Esophagus muscularis mucosa (tissue), 4 donors: ENCODE results near the gene PRDM16.

Experiments
- EP300 ChIP-seq: sonication (generic); formaldehyde crosslinking; IDR thresholded peaks from one replicate; pipeline ENCODE4 v1.6.1; 2017; ENCODE audit warnings: antibody characterized with exemption
- POLR2A ChIP-seq: fragments of 450-650 bp; IDR thresholded peaks from one replicate; pipeline ENCODE4 v1.6.1; 2017; ENCODE audit warnings: antibody characterized with exemption, moderate library complexity, mild to moderate bottlenecking, low read depth
- POLR2AphosphoS5 ChIP-seq, 2 donors: sonication (generic); formaldehyde crosslinking; IDR thresholded peaks; one replicate each; pipeline ENCODE4 v1.6.1; 2017; ENCODE audit warnings: antibody characterized with exemption in 2 of 2
- TF ChIP-seq, protein P1 (sequence below), 3 experiments: fragments of 200-600 bp in 2 of 3; fragments of 450-650 bp in 1 of 3; sonication (generic) in 2 of 3; IDR thresholded peaks; one replicate each; pipeline ENCODE4 v1.5.1; 2017 to 2019; ENCODE audit warnings: antibody characterized with exemption in 3 of 3, mild to moderate bottlenecking in 2 of 3, moderate library complexity in 1 of 3

DNA sequence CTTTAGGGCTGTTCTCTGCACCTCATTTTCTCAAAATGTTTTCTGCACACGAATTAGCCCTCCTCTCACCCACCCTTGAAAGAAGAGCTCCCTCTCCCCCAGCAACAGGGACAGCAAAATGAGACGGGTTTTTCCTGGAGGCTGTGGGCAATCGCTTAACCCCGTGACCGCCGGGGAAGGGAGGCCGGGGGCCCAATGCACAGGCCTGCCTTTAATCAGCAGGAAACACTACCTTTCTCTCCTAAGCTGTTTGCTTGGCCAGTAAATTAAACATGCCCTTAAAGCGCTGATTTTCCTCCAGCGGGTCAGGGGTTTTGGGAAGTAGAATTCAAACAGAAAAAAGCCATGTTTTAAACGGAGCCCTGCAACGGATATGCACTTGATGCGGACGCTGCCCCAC, 114.4 kb downstream of the PRDM16 start:
- TF ChIP-seq, protein P1, sequence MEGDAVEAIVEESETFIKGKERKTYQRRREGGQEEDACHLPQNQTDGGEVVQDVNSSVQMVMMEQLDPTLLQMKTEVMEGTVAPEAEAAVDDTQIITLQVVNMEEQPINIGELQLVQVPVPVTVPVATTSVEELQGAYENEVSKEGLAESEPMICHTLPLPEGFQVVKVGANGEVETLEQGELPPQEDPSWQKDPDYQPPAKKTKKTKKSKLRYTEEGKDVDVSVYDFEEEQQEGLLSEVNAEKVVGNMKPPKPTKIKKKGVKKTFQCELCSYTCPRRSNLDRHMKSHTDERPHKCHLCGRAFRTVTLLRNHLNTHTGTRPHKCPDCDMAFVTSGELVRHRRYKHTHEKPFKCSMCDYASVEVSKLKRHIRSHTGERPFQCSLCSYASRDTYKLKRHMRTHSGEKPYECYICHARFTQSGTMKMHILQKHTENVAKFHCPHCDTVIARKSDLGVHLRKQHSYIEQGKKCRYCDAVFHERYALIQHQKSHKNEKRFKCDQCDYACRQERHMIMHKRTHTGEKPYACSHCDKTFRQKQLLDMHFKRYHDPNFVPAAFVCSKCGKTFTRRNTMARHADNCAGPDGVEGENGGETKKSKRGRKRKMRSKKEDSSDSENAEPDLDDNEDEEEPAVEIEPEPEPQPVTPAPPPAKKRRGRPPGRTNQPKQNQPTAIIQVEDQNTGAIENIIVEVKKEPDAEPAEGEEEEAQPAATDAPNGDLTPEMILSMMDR (IDR thresholded peaks at IDR 0.05), result no peak
- TF ChIP-seq EP300 (no peak), POLR2A (no peak), POLR2AphosphoS5 (IDR thresholded peaks at IDR 0.05) (no peak)
